DOHH2 (cell line): Measurements from ENCODE around the gene SMIM5.

Source experiments
- CTCF ChIP-seq: fragments of 200-600 bp; sonication (generic); IDR thresholded peaks from one replicate; pipeline ENCODE4 v1.5.1; 2014; ENCODE audit warnings: antibody characterized with exemption, mild to moderate bottlenecking, low read depth, low read length; ENCODE audit not compliant: poor library complexity, severe bottlenecking
- EZH2phosphoT487 ChIP-seq: fragments of 200-600 bp; sonication (generic); IDR thresholded peaks from 2 replicates; pipeline ENCODE4 v1.6.1; 2017; ENCODE audit warnings: borderline replicate concordance, mild to moderate bottlenecking, antibody characterized with exemption, low read length, moderate library complexity, mixed read lengths

DNA sequence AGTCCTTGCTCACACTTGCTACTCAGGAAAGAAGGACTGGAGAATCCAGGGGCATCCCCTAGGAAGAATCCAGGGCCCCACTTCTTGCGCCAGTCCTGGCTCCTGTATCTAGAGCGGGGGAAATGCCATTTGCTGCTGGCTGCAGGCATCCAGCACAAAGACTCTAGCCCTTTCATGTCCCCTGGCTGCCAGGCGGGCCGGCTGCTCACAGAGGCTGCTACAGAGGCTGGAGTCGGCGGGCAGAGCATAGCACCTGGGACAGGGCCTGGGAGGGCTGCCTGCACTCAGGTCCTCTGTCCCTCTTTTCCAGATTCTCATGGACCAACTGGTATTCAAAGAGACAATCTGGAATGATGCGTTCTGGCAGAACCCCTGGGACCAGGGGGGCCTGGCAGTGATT lies 13.8 kb downstream of the SMIM5 start:
- TF ChIP-seq EZH2phosphoT487 (no peak), CTCF (no peak)
